KMS-11 (cell line): Measurements from ENCODE around the gene HORMAD2.

Experiments used
- H2AFZ ChIP-seq: fragments of 200-600 bp; sonication (generic); 2 replicates; pipeline ENCODE4 v1.6.1; 2016; ENCODE audit warnings: antibody characterized with exemption, mixed run types, low read depth
- H3K27ac ChIP-seq: fragments of 200-600 bp; sonication (generic); 2 replicates; pipeline ENCODE4 v1.6.1; 2016; ENCODE audit warnings: mild to moderate bottlenecking, mixed run types
- H3K27me3 ChIP-seq: fragments of 200-600 bp; sonication (generic); 2 replicates; pipeline ENCODE4 v1.6.1; 2017; ENCODE audit warnings: mild to moderate bottlenecking, low read depth, mixed run types, moderate library complexity; ENCODE audit not compliant: insufficient read depth
- H3K36me3 ChIP-seq: fragments of 200-600 bp; sonication (generic); 2 replicates; pipeline ENCODE4 v1.6.1; 2017; ENCODE audit warnings: mild to moderate bottlenecking, mixed run types; ENCODE audit not compliant: insufficient read depth
- H3K4me1 ChIP-seq: fragments of 200-600 bp; sonication (generic); 2 replicates; pipeline ENCODE4 v1.6.1; 2016; ENCODE audit warnings: mild to moderate bottlenecking, low read depth, mixed run types; ENCODE audit not compliant: poor library complexity, severe bottlenecking
- H3K4me2 ChIP-seq: fragments of 200-600 bp; sonication (generic); 2 replicates; pipeline ENCODE4 v1.7.0; 2016; ENCODE audit warnings: mild to moderate bottlenecking, mixed run types
- H3K4me3 ChIP-seq: fragments of 200-600 bp; sonication (generic); IDR thresholded peaks from 2 replicates; pipeline ENCODE4 v1.6.1; 2017; ENCODE audit warnings: low read depth, low read length, mixed read lengths; ENCODE audit not compliant: insufficient read depth
- H3K79me2 ChIP-seq: fragments of 200-600 bp; sonication (generic); 2 replicates; pipeline ENCODE4 v1.6.1; 2016; ENCODE audit warnings: low read depth, mixed run types; ENCODE audit not compliant: insufficient read depth
- H3K9ac ChIP-seq: fragments of 200-600 bp; sonication (generic); 2 replicates; pipeline ENCODE4 v1.6.1; 2016; ENCODE audit warnings: mild to moderate bottlenecking, mixed run types
- H4K20me1 ChIP-seq: fragments of 200-600 bp; sonication (generic); 2 replicates; pipeline ENCODE4 v1.6.1; 2016; ENCODE audit warnings: mild to moderate bottlenecking, mixed run types; ENCODE audit not compliant: insufficient read depth
- TF ChIP-seq, protein P1 (sequence below): fragments of 200-600 bp; sonication (generic); conservative IDR thresholded peaks from 2 replicates; pipeline ENCODE4 v1.6.1; 2017; ENCODE audit warnings: low read depth, mild to moderate bottlenecking, antibody characterized with exemption, low read length, moderate library complexity, mixed read lengths

HORMAD2 gene, protein sequence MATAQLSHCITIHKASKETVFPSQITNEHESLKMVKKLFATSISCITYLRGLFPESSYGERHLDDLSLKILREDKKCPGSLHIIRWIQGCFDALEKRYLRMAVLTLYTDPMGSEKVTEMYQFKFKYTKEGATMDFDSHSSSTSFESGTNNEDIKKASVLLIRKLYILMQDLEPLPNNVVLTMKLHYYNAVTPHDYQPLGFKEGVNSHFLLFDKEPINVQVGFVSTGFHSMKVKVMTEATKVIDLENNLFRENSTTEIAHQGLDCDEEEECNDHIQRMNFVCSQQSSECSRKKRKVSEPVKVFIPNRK

DNA sequence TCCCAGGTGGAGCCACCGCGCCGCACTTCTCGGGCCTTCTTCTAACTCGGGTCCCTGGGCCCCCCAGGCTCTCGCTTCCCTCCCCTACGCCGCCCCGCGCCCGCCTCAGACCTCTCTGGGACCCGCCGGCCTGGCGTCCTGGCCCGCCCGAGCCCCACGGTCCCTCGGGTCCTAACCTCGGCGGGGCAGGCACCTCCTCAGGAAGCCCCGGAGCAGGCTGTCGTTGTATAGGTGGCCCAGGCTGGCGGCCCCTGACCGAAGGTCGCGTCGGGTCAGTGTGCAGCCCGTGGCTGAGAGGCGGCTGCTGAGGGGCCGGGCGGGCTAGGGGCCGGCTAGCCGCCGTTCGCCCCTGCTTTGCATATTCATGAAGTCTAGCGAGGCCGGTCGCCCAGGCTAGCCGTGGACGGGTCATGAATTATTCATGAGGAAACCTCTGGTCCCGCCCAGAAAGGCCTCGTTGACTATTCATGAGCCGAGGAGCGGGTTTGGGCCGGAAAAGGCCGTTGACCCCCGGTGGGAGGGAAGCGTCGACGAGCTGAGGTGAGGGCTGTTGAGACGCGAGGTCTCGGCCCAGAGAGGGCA is at the start of gene HORMAD2:
TSS of gene HORMAD2 (plus strand) at position 513 of the 582 bp plus-strand sequence. CDS start 13,489 bp downstream, outside the sequence.
- no peak within 1 kb of the TSS for H3K4me2 ChIP-seq
- TF ChIP-seq, protein P1, sequence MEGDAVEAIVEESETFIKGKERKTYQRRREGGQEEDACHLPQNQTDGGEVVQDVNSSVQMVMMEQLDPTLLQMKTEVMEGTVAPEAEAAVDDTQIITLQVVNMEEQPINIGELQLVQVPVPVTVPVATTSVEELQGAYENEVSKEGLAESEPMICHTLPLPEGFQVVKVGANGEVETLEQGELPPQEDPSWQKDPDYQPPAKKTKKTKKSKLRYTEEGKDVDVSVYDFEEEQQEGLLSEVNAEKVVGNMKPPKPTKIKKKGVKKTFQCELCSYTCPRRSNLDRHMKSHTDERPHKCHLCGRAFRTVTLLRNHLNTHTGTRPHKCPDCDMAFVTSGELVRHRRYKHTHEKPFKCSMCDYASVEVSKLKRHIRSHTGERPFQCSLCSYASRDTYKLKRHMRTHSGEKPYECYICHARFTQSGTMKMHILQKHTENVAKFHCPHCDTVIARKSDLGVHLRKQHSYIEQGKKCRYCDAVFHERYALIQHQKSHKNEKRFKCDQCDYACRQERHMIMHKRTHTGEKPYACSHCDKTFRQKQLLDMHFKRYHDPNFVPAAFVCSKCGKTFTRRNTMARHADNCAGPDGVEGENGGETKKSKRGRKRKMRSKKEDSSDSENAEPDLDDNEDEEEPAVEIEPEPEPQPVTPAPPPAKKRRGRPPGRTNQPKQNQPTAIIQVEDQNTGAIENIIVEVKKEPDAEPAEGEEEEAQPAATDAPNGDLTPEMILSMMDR: no peak
- H3K27me3 ChIP-seq: no peaks in the 10 kb centered on the region
- H3K4me3 ChIP-seq: no peak within 1 kb of the TSS
- no peaks in the 10 kb centered on the region for H3K79me2 ChIP-seq
- no peaks in the 10 kb centered on the region for H3K4me1 ChIP-seq
- H3K27ac ChIP-seq: no peak within 1 kb of the TSS
- H3K9ac ChIP-seq: no peak within 1 kb of the TSS
- H3K36me3 ChIP-seq: no peaks in the 10 kb centered on the region
- H2AFZ ChIP-seq: no peak within 1 kb of the TSS
- H4K20me1 ChIP-seq: no peaks in the 10 kb centered on the region

DNA sequence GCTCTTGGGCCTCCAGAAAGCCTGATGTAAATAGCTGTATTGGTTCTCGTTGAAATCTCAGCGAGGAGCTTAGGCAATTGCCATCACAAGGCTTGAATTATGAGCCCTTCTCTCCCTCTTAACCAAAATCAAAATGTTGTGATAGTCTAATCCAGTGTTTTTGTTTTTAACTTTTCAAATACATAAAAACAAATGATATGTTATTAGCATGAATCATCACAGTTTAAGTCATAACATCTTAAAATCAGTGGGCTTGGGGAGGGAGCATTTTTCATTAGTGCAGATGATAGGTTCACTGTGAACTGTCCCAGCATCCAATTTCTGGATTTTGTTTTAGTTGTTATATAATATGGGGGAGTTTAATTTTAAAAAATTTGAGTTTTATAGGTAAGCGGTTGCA is 48.9 kb upstream of the HORMAD2 start:
- H2AFZ ChIP-seq: no peak overlapping the region
- H4K20me1 ChIP-seq: no peaks in the 10 kb centered on the region
- H3K36me3 ChIP-seq: no peaks in the 10 kb centered on the region
- H3K4me2 ChIP-seq: no peak overlapping the region
- no peaks in the 10 kb centered on the region for H3K4me1 ChIP-seq
- H3K9ac ChIP-seq: no peak overlapping the region
- TF ChIP-seq, protein P1: no peak
- H3K79me2 ChIP-seq: no peaks in the 10 kb centered on the region
- H3K27me3 ChIP-seq: no peaks in the 10 kb centered on the region
- H3K27ac ChIP-seq: no peak overlapping the region
- H3K4me3 ChIP-seq: no peak overlapping the region

DNA sequence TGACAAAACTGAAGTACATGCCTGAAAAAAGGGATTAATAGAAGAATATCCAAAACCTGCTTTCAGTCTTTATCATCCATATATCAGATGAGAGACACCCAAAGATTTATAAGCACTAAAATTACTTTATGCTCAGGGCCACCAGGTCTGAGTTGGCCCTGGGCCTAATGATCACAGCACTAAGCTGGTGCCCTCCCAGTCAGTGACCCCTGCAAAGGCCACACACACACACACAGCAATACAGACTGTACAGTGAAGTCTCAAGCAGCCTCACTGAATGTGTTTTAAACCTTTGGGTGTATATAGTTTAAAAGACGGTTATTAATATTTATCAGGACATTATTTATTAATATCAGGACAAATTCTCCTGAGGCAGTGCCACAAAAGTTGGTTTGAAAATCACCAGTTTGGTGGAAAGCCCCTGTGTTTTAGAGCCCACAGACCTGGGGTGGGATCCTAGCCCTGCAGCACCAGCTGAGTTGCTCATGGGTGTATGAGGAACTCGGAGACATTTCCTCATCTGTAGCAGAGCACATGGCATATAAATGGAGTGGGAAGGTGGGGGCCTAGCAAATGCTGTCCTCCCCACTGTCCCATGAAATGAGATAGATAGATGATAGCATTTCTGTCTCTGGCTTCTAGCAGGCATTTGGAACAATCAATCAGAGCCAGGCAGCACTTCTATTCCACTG is 48.4 kb upstream of the HORMAD2 start:
- no peak overlapping the region for H3K4me2 ChIP-seq
- H3K36me3 ChIP-seq: no peaks in the 10 kb centered on the region
- no peak overlapping the region for H2AFZ ChIP-seq
- no peaks in the 10 kb centered on the region for H3K4me1 ChIP-seq
- H3K4me3 ChIP-seq: no peak overlapping the region
- H3K27ac ChIP-seq: no peak overlapping the region
- no peaks in the 10 kb centered on the region for H3K79me2 ChIP-seq
- H3K9ac ChIP-seq: no peak overlapping the region
- TF ChIP-seq, protein P1: no peak
- no peaks in the 10 kb centered on the region for H4K20me1 ChIP-seq
- H3K27me3 ChIP-seq: no peaks in the 10 kb centered on the region

DNA sequence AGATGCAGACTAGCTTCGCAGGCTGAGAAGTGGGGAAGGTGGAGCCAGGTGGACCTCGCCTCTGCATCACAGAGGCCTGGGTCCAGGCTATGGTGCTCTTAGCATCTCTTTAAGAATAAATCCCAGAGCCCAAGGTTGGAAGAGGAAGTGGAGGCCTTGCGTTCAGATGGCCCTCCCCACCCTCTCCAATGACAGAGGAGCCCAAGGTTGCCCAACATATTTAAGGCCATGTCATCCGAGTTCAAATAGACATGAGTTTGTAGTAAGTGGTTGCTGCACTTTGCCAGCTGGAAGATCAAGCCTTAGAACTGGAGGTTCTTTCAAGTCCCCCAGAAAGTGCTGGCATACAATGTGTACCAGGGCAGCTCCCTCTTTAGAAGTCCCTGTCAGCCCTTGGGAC is 47.1 kb upstream of the HORMAD2 start:
- Histone ChIP-seq H3K36me3 (no peaks in the 10 kb centered on the region), H3K9ac (no peak overlapping the region), H3K4me1 (no peaks in the 10 kb centered on the region), H3K27me3 (no peaks in the 10 kb centered on the region), H3K27ac (no peak overlapping the region), H3K4me2 (no peak overlapping the region), H3K79me2 (no peaks in the 10 kb centered on the region), H4K20me1 (no peaks in the 10 kb centered on the region), H3K4me3 (no peak overlapping the region), H2AFZ (no peak overlapping the region)
- TF ChIP-seq, protein P1: no peak
